GM18526 (cell line): ENCODE data around the gene AQP9.

Experiments
- POLR2A ChIP-seq: IDR thresholded peaks from 3 replicates; pipeline ENCODE4 v1.6.1; 2011; ENCODE audit not compliant: insufficient read length; ENCODE audit errors: extremely low read depth

The AQP9 gene

GRCh38 chr15:58138106-58138505 lies at the start of gene AQP9:
Gene AQP9 (plus strand): TSS chr15:58138381. CDS start chr15:58138566, 185 bp downstream.
- TF ChIP-seq POLR2A = no peak

- no peak for TF ChIP-seq POLR2A
Measured at GRCh38 chr15:58095415-58095814, 42.8 kb upstream of the AQP9 start.

GRCh38 chr15:58096529-58097084 lies 41.6 kb upstream of the AQP9 start:
- TF ChIP-seq POLR2A = no peak

- no peak for TF ChIP-seq POLR2A
Measured at GRCh38 chr15:58103482-58103881, 34.7 kb upstream of the AQP9 start.

- no peak for TF ChIP-seq POLR2A
Measured at GRCh38 chr15:58108117-58108516, 30.1 kb upstream of the AQP9 start.

GRCh38 chr15:58109419-58109818 lies 28.8 kb upstream of the AQP9 start:
- TF ChIP-seq POLR2A = no peak

GRCh38 chr15:58110999-58111717 lies 27.0 kb upstream of the AQP9 start:
- TF ChIP-seq POLR2A = no peak

GRCh38 chr15:58111718-58112104 lies 26.5 kb upstream of the AQP9 start:
- no peak for TF ChIP-seq POLR2A

GRCh38 chr15:58114388-58114787 lies 23.8 kb upstream of the AQP9 start:
- TF ChIP-seq POLR2A = no peak

GRCh38 chr15:58114812-58115211 lies 23.4 kb upstream of the AQP9 start:
- no peak for TF ChIP-seq POLR2A

- TF ChIP-seq POLR2A = no peak
Measured at GRCh38 chr15:58115692-58116091, 22.5 kb upstream of the AQP9 start.

- no peak for TF ChIP-seq POLR2A
Measured at GRCh38 chr15:58117619-58118018, 20.6 kb upstream of the AQP9 start.

GRCh38 chr15:58118272-58118671 lies 19.9 kb upstream of the AQP9 start:
- no peak for TF ChIP-seq POLR2A

GRCh38 chr15:58119016-58119415 lies 19.2 kb upstream of the AQP9 start:
- no peak for TF ChIP-seq POLR2A

GRCh38 chr15:58124585-58124984 lies 13.6 kb upstream of the AQP9 start:
- TF ChIP-seq POLR2A = no peak

- TF ChIP-seq POLR2A = no peak
Measured at GRCh38 chr15:58125333-58125732, 12.8 kb upstream of the AQP9 start.

GRCh38 chr15:58134886-58135285 lies 3.3 kb upstream of the AQP9 start:
- no peak for TF ChIP-seq POLR2A
